GM12891 (cell line): Measurements from ENCODE around the gene DNM2.

Source experiments
- DNase-seq: peaks from one replicate; pipeline ENCODE4 v3.0.0; 2011; ENCODE audit warnings: low spot score; ENCODE audit not compliant: insufficient read length
- FAIRE-seq: peaks from 2 replicates; lab custom pipeline; 2011; peaks lifted over from hg19 to GRCh38; lab: Jason Lieb, UNC
- PAX5 ChIP-seq: IDR thresholded peaks from 2 replicates; pipeline ENCODE4 v1.6.1; 2011; ENCODE audit warnings: low read length, moderate library complexity, mild to moderate bottlenecking; ENCODE audit not compliant: insufficient read depth, severe bottlenecking
- POLR2A ChIP-seq: IDR thresholded peaks from 2 replicates; pipeline ENCODE4 v1.6.1; 2011; ENCODE audit warnings: low read depth, low read length, control low read depth
- POLR2AphosphoS5 ChIP-seq: IDR thresholded peaks from 2 replicates; pipeline ENCODE4 v1.6.1; 2011; ENCODE audit warnings: low read depth, low read length, control low read depth
- POU2F2 ChIP-seq: IDR thresholded peaks from 2 replicates; pipeline ENCODE4 v1.6.1; 2011; ENCODE audit warnings: low read depth, mild to moderate bottlenecking, control low read depth, low read length, moderate library complexity
- SPI1 ChIP-seq: IDR thresholded peaks from 2 replicates; pipeline ENCODE4 v1.6.1; 2011; ENCODE audit warnings: low read depth, low read length, control low read depth
- TAF1 ChIP-seq: IDR thresholded peaks from 2 replicates; pipeline ENCODE4 v1.6.1; 2011; ENCODE audit warnings: low read depth, low read length, control low read depth

Gene DNM2

DNA sequence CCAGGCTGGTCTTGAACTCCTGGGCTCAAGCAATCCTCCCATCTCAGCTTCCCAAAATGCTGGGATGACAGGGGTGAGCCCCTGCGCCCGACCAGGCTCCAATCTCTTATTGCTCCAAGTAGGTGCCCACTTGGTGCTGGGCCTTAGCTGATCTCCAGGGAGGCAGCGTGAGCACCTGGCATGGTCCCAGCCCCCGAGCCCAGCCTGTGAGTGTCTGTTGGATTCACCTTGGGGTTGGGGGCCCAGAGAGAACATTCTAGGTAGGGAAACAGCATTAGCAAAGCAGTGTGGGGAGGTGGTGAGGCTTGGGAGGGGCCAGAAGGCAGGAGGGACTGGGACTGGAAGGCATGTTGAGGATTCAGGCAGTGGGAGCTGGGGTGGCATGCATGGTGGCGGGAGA, 45.5 kb downstream of the DNM2 start:
- TF ChIP-seq TAF1 (no peak), POLR2A (no peak), SPI1 (no peak), POU2F2 (no peak), POLR2AphosphoS5 (no peak), PAX5 (no peak)
- FAIRE-seq: no peak
- no peak for DNase-seq

DNA sequence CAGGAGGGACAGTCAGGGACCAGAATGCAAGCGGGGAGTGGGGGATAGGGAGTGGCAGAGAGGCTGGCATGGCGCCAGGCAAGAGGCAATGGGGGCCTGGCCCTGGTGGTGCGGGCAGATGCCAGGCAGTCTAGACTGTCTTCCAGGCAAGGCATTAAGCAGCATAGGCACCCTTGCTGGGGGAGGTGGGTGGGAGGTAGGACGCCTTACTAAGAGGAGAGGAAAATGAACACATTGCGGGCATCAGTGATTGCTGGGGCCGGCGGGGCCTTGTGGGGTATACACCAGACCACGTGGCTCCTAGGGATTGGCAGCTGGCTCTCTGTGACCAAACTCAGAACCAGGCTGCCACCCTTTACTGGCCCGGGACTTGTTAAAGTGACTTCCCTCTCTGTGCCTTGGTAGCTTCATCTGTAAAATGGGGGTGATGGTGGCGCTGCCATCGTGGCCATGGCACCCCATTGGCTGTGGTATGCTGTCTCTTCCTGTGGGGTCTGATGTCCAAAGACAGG, 46.0 kb downstream of the DNM2 start:
- no peak for TF ChIP-seq PAX5
- TF ChIP-seq POU2F2: no peak
- TF ChIP-seq SPI1: no peak
- TF ChIP-seq POLR2AphosphoS5: no peak
- no peak for TF ChIP-seq TAF1
- no peak for TF ChIP-seq POLR2A
- DNase-seq (no peak), FAIRE-seq (no peak)

DNA sequence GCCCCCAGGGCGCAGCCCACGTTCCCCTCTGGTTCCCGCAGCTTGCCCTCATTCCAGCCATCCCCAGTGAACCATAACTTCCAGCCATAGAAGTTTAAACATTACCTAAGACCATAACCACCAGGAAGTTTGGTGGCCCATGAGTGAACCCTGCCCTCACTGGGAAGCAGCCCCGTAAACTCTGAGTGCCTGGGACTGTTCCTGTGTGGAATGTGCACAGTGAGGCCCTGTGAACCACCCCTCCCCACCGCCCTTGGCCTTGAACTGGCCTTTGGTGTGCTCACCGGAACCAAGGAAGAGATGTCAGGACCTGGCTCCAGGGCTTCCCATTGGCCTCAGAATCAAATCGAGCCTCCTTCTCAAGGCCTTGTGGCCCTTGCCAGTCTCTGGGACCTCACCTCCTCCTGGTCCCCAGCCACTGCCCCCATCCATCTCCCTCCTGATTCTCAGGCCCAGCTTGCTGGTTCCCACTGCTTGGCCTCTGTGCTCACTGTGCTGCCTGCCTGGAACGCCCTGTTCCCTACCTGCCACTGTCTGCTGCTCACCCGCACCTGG, 46.5 kb downstream of the DNM2 start:
- no peak for TF ChIP-seq POLR2A
- TF ChIP-seq POU2F2: no peak
- TF ChIP-seq TAF1: no peak
- DNase-seq: no peak
- FAIRE-seq: no peak

- DNase-seq (no peak), FAIRE-seq (no peak)
- TF ChIP-seq PAX5 (no peak), POLR2AphosphoS5 (no peak), POLR2A (no peak), POU2F2 (no peak), TAF1 (no peak), SPI1 (no peak)
Observed at GRCh38 chr19:10766049-10766623, 48.3 kb downstream of the DNM2 start.

GRCh38 chr19:10766671-10767201, 48.9 kb downstream of the DNM2 start:
- DNase-seq (no peak), FAIRE-seq (no peak)
- TF ChIP-seq SPI1 (no peak), TAF1 (no peak)

- no peak for FAIRE-seq
Observed at GRCh38 chr19:10767726-10768125, 49.8 kb downstream of the DNM2 start.

DNA sequence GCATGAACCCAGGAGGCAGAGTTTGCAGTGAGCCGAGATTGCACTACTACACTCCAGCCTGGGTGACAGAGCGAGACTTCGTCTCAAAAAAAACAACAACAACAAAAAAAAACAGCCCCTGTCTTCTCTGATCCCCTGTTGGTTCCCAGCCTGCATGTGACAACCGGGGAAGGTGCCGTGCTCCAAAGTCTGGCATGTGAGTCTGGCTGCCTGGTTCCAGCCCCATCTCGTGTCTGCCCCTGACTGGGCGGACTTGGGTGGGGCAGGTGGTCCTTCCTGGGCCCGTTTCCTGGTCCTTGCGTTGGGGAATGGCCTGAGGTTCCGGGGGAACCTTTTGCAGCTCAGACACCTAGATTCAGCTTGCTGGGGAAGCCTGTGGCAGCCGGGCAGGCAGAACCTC, 50.5 kb downstream of the DNM2 start:
- TF ChIP-seq TAF1: no peak
- TF ChIP-seq POLR2A: no peak
- TF ChIP-seq SPI1: no peak
- no peak for TF ChIP-seq POU2F2
- no peak for TF ChIP-seq POLR2AphosphoS5
- no peak for TF ChIP-seq PAX5
- DNase-seq: no peak
- no peak for FAIRE-seq

More at GRCh38 chr19:10767726-10768125, 49.8 kb downstream of the DNM2 start:
- TF ChIP-seq POLR2A: no peak
- TF ChIP-seq SPI1: no peak
- TF ChIP-seq POLR2AphosphoS5: no peak
- no peak for DNase-seq

- DNase-seq (no peak), FAIRE-seq (no peak)
- no peak for TF ChIP-seq POLR2A
- TF ChIP-seq TAF1: no peak
- TF ChIP-seq POU2F2: no peak
- no peak for TF ChIP-seq POLR2AphosphoS5
- no peak for TF ChIP-seq PAX5
Observed at GRCh38 chr19:10768936-10769335, 51.1 kb downstream of the DNM2 start.

- FAIRE-seq (no peak), DNase-seq (no peak)
- no peak for TF ChIP-seq PAX5
- TF ChIP-seq POLR2A: no peak
- TF ChIP-seq POLR2AphosphoS5: no peak
- TF ChIP-seq POU2F2: no peak
- TF ChIP-seq TAF1: no peak
- no peak for TF ChIP-seq SPI1
Observed at GRCh38 chr19:10769533-10770491, 51.9 kb downstream of the DNM2 start.

- no peak for DNase-seq
- TF ChIP-seq POU2F2: no peak
- no peak for TF ChIP-seq SPI1
- TF ChIP-seq POLR2A: no peak
- no peak for TF ChIP-seq PAX5
- no peak for TF ChIP-seq POLR2AphosphoS5
- TF ChIP-seq TAF1: no peak
- FAIRE-seq: peak; percentile 67
Observed at GRCh38 chr19:10773969-10774368, 56.1 kb downstream of the DNM2 start.
